Hepatocyte (in vitro differentiated cells): Measurements from ENCODE around the gene SLC22A15. TPM values are rescaled to one million over a fixed set of nuclear protein-coding genes. Genes with fewer than 3 reads are reported as not detected.

ENCODE experiments used
- DNase-seq: peaks from one replicate; pipeline ENCODE4 v3.0.0-alpha.2; 2016; ENCODE audit warnings: low spot score
- H2AFZ ChIP-seq: fragments of 200-600 bp; sonication (generic); 2 replicates; pipeline ENCODE4 v1.6.0; 2016; ENCODE audit warnings: antibody characterized with exemption, mild to moderate bottlenecking
- H3K27ac ChIP-seq: fragments of 200-600 bp; sonication (generic); 2 replicates; pipeline ENCODE4 v1.5.1; 2016; ENCODE audit warnings: mild to moderate bottlenecking
- H3K27me3 ChIP-seq: fragments of 200-600 bp; sonication (generic); 2 replicates; pipeline ENCODE4 v1.6.1; 2016
- H3K36me3 ChIP-seq: fragments of 200-600 bp; sonication (generic); replicated peaks from 2 replicates; pipeline ENCODE4 v1.5.1; 2016; ENCODE audit warnings: low read depth; ENCODE audit not compliant: insufficient read depth
- H3K4me1 ChIP-seq: fragments of 200-600 bp; sonication (generic); 2 replicates; pipeline ENCODE4 v1.5.1; 2016; ENCODE audit warnings: mild to moderate bottlenecking, moderate library complexity; ENCODE audit not compliant: insufficient read depth
- H3K4me2 ChIP-seq: fragments of 200-600 bp; sonication (generic); 2 replicates; pipeline ENCODE4 v1.6.0; 2016
- H3K4me3 ChIP-seq: fragments of 200-600 bp; sonication (generic); 2 replicates; pipeline ENCODE4 v1.5.1; 2016; ENCODE audit warnings: mild to moderate bottlenecking
- H3K79me2 ChIP-seq: fragments of 200-600 bp; sonication (generic); 2 replicates; pipeline ENCODE4 v1.6.0; 2017; ENCODE audit warnings: mild to moderate bottlenecking
- H3K9me2 ChIP-seq: fragments of 200-600 bp; sonication (generic); replicated peaks from 2 replicates; pipeline ENCODE4 v1.6.0; 2017; ENCODE audit warnings: mild to moderate bottlenecking; ENCODE audit not compliant: insufficient read depth
- H3K9me3 ChIP-seq: fragments of 200-600 bp; sonication (generic); 2 replicates; pipeline ENCODE4 v1.5.1; 2016; ENCODE audit warnings: low read depth, mild to moderate bottlenecking
- H4K20me1 ChIP-seq: fragments of 200-600 bp; sonication (generic); 2 replicates; pipeline ENCODE4 v1.6.0; 2016; ENCODE audit warnings: mild to moderate bottlenecking; ENCODE audit not compliant: insufficient read depth, poor library complexity, severe bottlenecking
- EZH2 ChIP-seq: fragments of 200-600 bp; sonication (generic); IDR thresholded peaks from 2 replicates; pipeline ENCODE4 v1.6.1; 2016; ENCODE audit warnings: antibody characterized with exemption, mild to moderate bottlenecking, borderline replicate concordance
- EZH2phosphoT487 ChIP-seq: fragments of 200-600 bp; sonication (generic); IDR thresholded peaks from one replicate; pipeline ENCODE4 v1.6.1; 2018; ENCODE audit warnings: antibody characterized with exemption, mild to moderate bottlenecking, low read depth, moderate library complexity; ENCODE audit not compliant: unreplicated experiment, severe bottlenecking
- WGBS: methylation state at CpG from one replicate; pipeline ENCODE4 v1.1.6; 2016; ENCODE audit warnings: low lambda C conversion rate; ENCODE audit errors: missing lambda C conversion rate; 5-methylcytosine and 5-hydroxymethylcytosine counted together
- polyA plus RNA-seq: library from polyadenylated mRNA; unstranded; fragments of >200 nt; fragmentation: Nextera tagmentation; extraction: Ambion mirVana; gene quantifications from 2 replicates; pipeline ENCODE4 v1.2.1, GENCODE V29; 2016
- total RNA-seq: library from RNA; depleted of rRNA; stranded (reverse); fragments of >200 nt; gene quantifications from 2 replicates; pipeline ENCODE4 v1.2.3, GENCODE V29; 2014
- TF ChIP-seq, protein P1 (sequence below): fragments of 200-600 bp; sonication (generic); IDR thresholded peaks from 2 replicates; pipeline ENCODE4 v1.5.1; 2016; ENCODE audit warnings: antibody characterized with exemption, mild to moderate bottlenecking; ENCODE audit not compliant: poor library complexity

The SLC22A15 gene
- total and polyA plus RNA-seq, 2 experiments from 2014 or later, result 3.4 to 5.4 TPM

DNA sequence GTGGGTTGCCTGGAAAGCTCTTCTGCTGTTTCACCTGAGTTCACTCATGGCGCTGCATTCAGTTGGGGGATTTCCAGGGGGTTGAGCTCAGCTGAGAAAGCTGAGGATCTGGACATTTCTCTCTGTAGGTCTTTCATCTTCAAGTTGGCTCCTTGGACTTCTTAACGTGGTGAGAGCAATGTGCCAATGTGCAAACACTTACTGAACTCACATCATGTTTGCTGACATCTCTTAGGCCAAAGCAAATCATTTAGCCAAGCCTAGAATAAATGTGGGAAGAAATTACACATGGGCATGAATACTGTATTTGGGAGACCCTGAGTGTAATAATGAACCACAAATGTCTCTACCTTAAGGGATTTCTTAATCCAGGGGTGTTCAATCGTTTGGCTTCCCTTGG is 42.7 kb upstream of the SLC22A15 start:
- no peaks in the 10 kb centered on the region for H3K9me3 ChIP-seq
- DNase-seq, result no peak
- WGBS, result 86% methylated on average over 3 of the region's 3 CpGs
- no peak overlapping the region for H3K4me3 ChIP-seq
- H3K9me2 ChIP-seq, result no peaks in the 10 kb centered on the region
- no peaks in the 10 kb centered on the region for H3K4me1 ChIP-seq
- H3K27ac ChIP-seq, result no peak overlapping the region
- no peak overlapping the region for H2AFZ ChIP-seq
- H3K4me2 ChIP-seq, result no peak overlapping the region
- no peaks in the 10 kb centered on the region for H3K79me2 ChIP-seq
- H3K36me3 ChIP-seq, result no peaks in the 10 kb centered on the region
- TF ChIP-seq, protein P1, sequence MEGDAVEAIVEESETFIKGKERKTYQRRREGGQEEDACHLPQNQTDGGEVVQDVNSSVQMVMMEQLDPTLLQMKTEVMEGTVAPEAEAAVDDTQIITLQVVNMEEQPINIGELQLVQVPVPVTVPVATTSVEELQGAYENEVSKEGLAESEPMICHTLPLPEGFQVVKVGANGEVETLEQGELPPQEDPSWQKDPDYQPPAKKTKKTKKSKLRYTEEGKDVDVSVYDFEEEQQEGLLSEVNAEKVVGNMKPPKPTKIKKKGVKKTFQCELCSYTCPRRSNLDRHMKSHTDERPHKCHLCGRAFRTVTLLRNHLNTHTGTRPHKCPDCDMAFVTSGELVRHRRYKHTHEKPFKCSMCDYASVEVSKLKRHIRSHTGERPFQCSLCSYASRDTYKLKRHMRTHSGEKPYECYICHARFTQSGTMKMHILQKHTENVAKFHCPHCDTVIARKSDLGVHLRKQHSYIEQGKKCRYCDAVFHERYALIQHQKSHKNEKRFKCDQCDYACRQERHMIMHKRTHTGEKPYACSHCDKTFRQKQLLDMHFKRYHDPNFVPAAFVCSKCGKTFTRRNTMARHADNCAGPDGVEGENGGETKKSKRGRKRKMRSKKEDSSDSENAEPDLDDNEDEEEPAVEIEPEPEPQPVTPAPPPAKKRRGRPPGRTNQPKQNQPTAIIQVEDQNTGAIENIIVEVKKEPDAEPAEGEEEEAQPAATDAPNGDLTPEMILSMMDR, result no peak
- TF ChIP-seq EZH2phosphoT487 (no peak), EZH2 (no peak)
- no peaks in the 10 kb centered on the region for H4K20me1 ChIP-seq
- H3K27me3 ChIP-seq, result no peaks in the 10 kb centered on the region

DNA sequence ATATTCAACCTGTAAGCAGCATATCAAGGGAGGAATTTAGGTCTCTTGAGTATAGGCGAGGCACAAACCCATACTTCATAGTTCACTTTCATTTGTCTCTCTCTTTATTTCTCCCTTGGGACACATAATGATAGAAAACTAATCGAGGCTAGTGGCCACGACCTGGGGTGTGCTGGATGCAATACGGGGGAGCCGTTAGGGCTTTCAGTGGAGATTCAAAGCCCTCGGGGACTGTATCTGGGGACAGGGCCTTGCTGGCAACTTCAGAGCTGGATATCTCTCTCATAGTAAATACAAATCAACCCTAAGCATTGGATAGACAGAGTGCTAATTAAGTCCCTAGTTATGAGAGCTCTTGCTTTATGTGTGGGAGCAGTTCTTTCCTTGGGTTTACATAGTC is 36.9 kb upstream of the SLC22A15 start:
- no peak overlapping the region for H3K4me2 ChIP-seq
- TF ChIP-seq EZH2 (no peak), EZH2phosphoT487 (no peak)
- TF ChIP-seq, protein P1, result no peak
- H4K20me1 ChIP-seq, result no peaks in the 10 kb centered on the region
- H3K4me1 ChIP-seq, result no peaks in the 10 kb centered on the region
- no peaks in the 10 kb centered on the region for H3K36me3 ChIP-seq
- H3K9me2 ChIP-seq, result no peaks in the 10 kb centered on the region
- H3K9me3 ChIP-seq, result no peaks in the 10 kb centered on the region
- H2AFZ ChIP-seq, result no peak overlapping the region
- no peaks in the 10 kb centered on the region for H3K79me2 ChIP-seq
- no peak overlapping the region for H3K4me3 ChIP-seq
- DNase-seq, result no peak
- 80% methylated on average over 6 of the region's 6 CpGs for WGBS
- no peak overlapping the region for H3K27ac ChIP-seq
- H3K27me3 ChIP-seq, result no peaks in the 10 kb centered on the region

DNA sequence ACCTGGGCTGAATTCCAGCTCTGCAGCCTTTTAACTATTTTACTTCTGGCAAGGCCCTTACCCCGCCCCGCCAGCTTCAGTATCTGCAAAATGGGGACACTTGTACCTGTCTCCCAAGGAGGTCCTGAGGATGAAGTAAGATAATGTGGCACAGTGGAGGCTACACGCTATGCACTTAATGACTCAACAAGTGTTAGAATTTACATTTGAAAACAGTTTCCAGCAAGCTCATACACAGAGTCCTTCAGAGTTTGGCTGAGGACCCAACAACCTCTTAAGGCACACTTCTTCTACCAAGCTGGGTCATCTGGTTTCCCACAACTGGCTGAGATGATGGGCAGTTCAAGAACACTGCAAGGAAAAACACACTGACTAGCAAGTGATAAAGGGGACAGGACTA is 30.2 kb upstream of the SLC22A15 start:
- Histone ChIP-seq H3K9me3 (no peaks in the 10 kb centered on the region), H3K27ac (no peak overlapping the region), H3K9me2 (no peaks in the 10 kb centered on the region), H3K27me3 (no peaks in the 10 kb centered on the region), H4K20me1 (no peaks in the 10 kb centered on the region), H2AFZ (no peak overlapping the region), H3K4me1 (no peaks in the 10 kb centered on the region), H3K79me2 (no peaks in the 10 kb centered on the region), H3K4me2 (no peak overlapping the region), H3K36me3 (no peaks in the 10 kb centered on the region), H3K4me3 (no peak overlapping the region)
- TF ChIP-seq, protein P1, result no peak
- TF ChIP-seq EZH2 (no peak), EZH2phosphoT487 (no peak)
- 97% methylated on average over 3 of the region's 3 CpGs for WGBS
- no peak for DNase-seq

DNA sequence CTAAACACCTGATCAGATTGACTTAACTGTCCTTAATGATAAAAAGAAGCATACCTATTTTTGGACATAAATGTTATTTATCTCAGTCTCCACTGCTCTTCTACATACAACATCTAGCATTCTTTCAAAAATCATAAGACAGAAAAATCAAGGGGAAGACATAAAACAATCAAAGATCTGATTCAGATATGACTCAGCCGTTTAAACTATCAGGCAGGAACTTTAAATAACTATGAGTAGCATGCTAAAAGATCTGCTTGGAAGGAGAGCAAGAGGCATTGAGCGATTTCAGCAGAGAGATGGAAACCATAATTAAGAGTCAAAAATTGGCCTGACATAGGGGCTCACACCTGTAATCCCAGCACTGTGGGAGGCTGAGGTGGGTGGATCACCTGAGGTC is 27.2 kb upstream of the SLC22A15 start:
- no peaks in the 10 kb centered on the region for H3K79me2 ChIP-seq
- no peaks in the 10 kb centered on the region for H3K36me3 ChIP-seq
- H3K4me3 ChIP-seq, result no peak overlapping the region
- no peaks in the 10 kb centered on the region for H4K20me1 ChIP-seq
- H2AFZ ChIP-seq, result no peak overlapping the region
- no peaks in the 10 kb centered on the region for H3K9me3 ChIP-seq
- H3K9me2 ChIP-seq, result no peaks in the 10 kb centered on the region
- TF ChIP-seq EZH2, result no peak
- TF ChIP-seq EZH2phosphoT487, result no peak
- TF ChIP-seq, protein P1, result no peak
- 88% methylated on average over 2 of the region's 2 CpGs for WGBS
- H3K4me2 ChIP-seq, result no peak overlapping the region
- no peaks in the 10 kb centered on the region for H3K4me1 ChIP-seq
- no peak overlapping the region for H3K27ac ChIP-seq
- no peak for DNase-seq
- H3K27me3 ChIP-seq, result no peaks in the 10 kb centered on the region
